ENCODE results near the gene DDRGK1. TPM values are rescaled to one million over a fixed set of nuclear protein-coding genes. Genes with fewer than 3 reads are reported as not detected.

Gene DDRGK1
- total and polyA plus RNA-seq, 2 of the 8 experiments (the other 6 are each of a cell fraction or from before 2014, with no cell fraction given): 29.4 to 42.0 TPM

GRCh38 chr20:3208786-3209256, 4.3 kb upstream of the DDRGK1 start:
- peak overlapping the region in 3 of 4 experiments; percentile 40 to 90 (median 58); a peak in 6 of 7 replicates for H3K9ac ChIP-seq (replicated peaks in 1 of 4; ENCODE audit: extremely low read depth in 1 of 4, low read depth in 3 of 4, low read length in 3 of 4)
- H3K4me3 ChIP-seq (ENCODE audit: extremely low read depth in 1 of 4, insufficient read depth in 2 of 4, low read depth in 3 of 4, low read length in 4 of 4): peak overlapping the region; percentile 90 to 96 (median 94)
- no peak overlapping the region for H2BK120ac ChIP-seq (replicated peaks; ENCODE audit: low read depth, low read length)
- peak overlapping the region; percentile 94 to 97 for H3K4me2 ChIP-seq (ENCODE audit: insufficient read depth in 1 of 2, low read depth in 2 of 2, low read length in 2 of 2)
- H3K18ac ChIP-seq (ENCODE audit: extremely low read depth, low read length): no peak overlapping the region
- peaks cover 13% of the 10 kb centered on the region for H3K79me1 ChIP-seq (ENCODE audit: low read depth, low read length)
- no peak overlapping the region; the same call in 1 of the 2 replicates for H2BK12ac ChIP-seq (ENCODE audit: low read depth, low read length)
- H3K79me2 ChIP-seq (ENCODE audit: control insufficient read depth in 1 of 2, insufficient read depth in 2 of 2, low read length in 2 of 2): peaks cover 4 to 24% of the 10 kb centered on the region in 2 experiments; a peak in 3 of 4 replicates
- ChIA-PET POLR2A (ENCODE audit: partially characterized antibody) (interaction anchor here (0.7 to 3.6 kb wide), 9 partner anchors 9 to 163 kb away, joined by 3 to 14 read pairs (median 6); partner anchors contain the start of genes FASTKD5, LZTS3, MRPS26 and UBOX5), CTCF (ENCODE audit: partially characterized antibody) (interaction anchor here (1.1 to 2.2 kb wide), 5 partner anchors 9 to 47 kb away, joined by 3 to 6 read pairs (median 5); no protein-coding TSS in a partner anchor)
- H4K91ac ChIP-seq (replicated peaks; ENCODE audit: insufficient read length, low read length): no peak overlapping the region
- 7% methylated on average over 10 of the region's 10 CpGs; no CpG with 5 or more reads in 1 of the 2 experiments for WGBS, 2 experiments (ENCODE audit: extremely low coverage in 1 of 2, insufficient coverage in 1 of 2, insufficient read length in 1 of 2, insufficient replicate concordance in 2 of 2, low coverage in 1 of 2, low lambda C conversion rate in 2 of 2, missing lambda C conversion rate in 1 of 2)
- peaks cover 12% of the 10 kb centered on the region for H3K23me2 ChIP-seq (ENCODE audit: low read depth, low read length)
- no peak overlapping the region for H3K23ac ChIP-seq (ENCODE audit: insufficient read length)
- H2AK5ac ChIP-seq (ENCODE audit: low read depth, low read length): peak overlapping the region; percentile 75; the same call in 1 of the 2 replicates
- TF ChIP-seq CREB1 (IDR thresholded peaks at IDR 0.05) (no peak), RFX5 (IDR thresholded peaks at IDR 0.05; ENCODE audit: borderline replicate concordance, low read depth, low read length) (no peak), CHD1 (IDR thresholded peaks at IDR 0.05; ENCODE audit: low read depth, low read length) (no peak)
- H3K9me3 ChIP-seq (ENCODE audit: insufficient read depth in 2 of 2, low read depth in 1 of 2, low read length in 1 of 2): no peaks in the 10 kb centered on the region
- no peaks in the 10 kb centered on the region for H3K27me3 ChIP-seq (replicated peaks in 1 of 4; ENCODE audit: control insufficient read depth in 3 of 4, extremely low read depth in 1 of 4, insufficient read depth in 3 of 4, low read length in 3 of 4)
- no peak overlapping the region for H2BK15ac ChIP-seq (ENCODE audit: low read length)
- no peak overlapping the region for H3K14ac ChIP-seq (ENCODE audit: insufficient read length)
- peak overlapping the region; percentile 41 for H4K5ac ChIP-seq (ENCODE audit: insufficient read length, low read depth, low read length)
- peak overlapping the region; percentile 72; the same call in 1 of the 2 replicates for H2BK5ac ChIP-seq (ENCODE audit: low read depth, low read length)
- H3K4ac ChIP-seq (replicated peaks; ENCODE audit: insufficient read length, low read depth, low read length): peak overlapping the region; percentile 11
- peaks cover 0 to 9% (median 1%) of the 10 kb centered on the region in 4 experiments; a peak in 4 of 7 replicates for H3K4me1 ChIP-seq (replicated peaks in 1 of 4; ENCODE audit: control insufficient read depth in 3 of 4, insufficient read depth in 4 of 4, low read length in 3 of 4)
- no peak for DNase-seq (ENCODE audit: low read depth in 1 of 2, low spot score in 2 of 2)
- H4K20me1 ChIP-seq (replicated peaks in 1 of 2; ENCODE audit: control insufficient read depth in 1 of 2, insufficient read depth in 2 of 2, low read length in 2 of 2): peaks cover 0 to 2% of the 10 kb centered on the region in 2 experiments
- H2AFZ ChIP-seq (ENCODE audit: low read length): peak overlapping the region; percentile 34; the same call in 1 of the 2 replicates
- peaks cover 4 to 8% (median 5%) of the 10 kb centered on the region in 4 experiments; a peak in 7 of 8 replicates for H3K36me3 ChIP-seq (ENCODE audit: control insufficient read depth in 2 of 4, insufficient read depth in 4 of 4, low read length in 3 of 4)
- 0 out of 2 replicates have a peak overlapping the region, but pooled peaks have one; percentile 23 for H3K27ac ChIP-seq (ENCODE audit: low read depth, low read length)
- H3K56ac ChIP-seq (replicated peaks; ENCODE audit: insufficient read length, low read depth, low read length): peak overlapping the region; percentile 2
- no peak for FAIRE-seq
- no peak overlapping the region for H2BK20ac ChIP-seq (ENCODE audit: low read length)
- H4K8ac ChIP-seq (ENCODE audit: extremely low read depth, insufficient read depth, low read length): no peak overlapping the region
